Measurements from ENCODE around the gene WNT7A. TPM values are rescaled to one million over a fixed set of nuclear protein-coding genes. Genes with fewer than 3 reads are reported as not detected.

Gene WNT7A
- total RNA-seq, 3 donors from 2014 or later: not detected

DNA sequence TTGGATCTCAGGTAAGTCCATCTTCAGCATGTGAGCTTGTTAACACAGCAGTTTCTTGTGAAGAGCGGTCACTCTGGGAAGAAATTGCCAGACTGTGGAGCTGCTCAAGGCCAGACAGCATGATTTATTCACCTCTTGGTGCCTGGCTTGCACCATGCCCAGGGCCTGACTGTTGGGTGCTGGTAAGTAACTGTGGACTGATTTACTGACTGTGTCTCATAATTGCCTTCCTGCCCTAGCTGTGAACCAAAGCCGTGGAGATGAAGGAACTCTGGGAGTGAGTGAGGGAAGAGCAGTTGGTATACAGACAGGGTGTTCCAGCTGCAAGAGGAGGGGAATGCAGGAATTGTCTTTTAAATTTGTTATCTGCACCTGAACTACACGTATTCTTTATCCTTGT is 18.5 kb upstream of the WNT7A start:
- TF ChIP-seq POLR2AphosphoS5 (IDR thresholded peaks at IDR 0.05) (no peak), POLR2A (IDR thresholded peaks at IDR 0.05) (no peak), CTCF (IDR thresholded peaks at IDR 0.05) (no peak)
- Histone ChIP-seq H3K36me3 (no peaks in the 10 kb centered on the region), H3K4me3 (no peak overlapping the region), H3K27me3 (no peaks in the 10 kb centered on the region), H3K4me1 (peaks cover 5 to 10% of the 10 kb centered on the region in 2 donors), H3K27ac (no peak overlapping the region), H3K9me3 (peaks cover 5 to 27% of the 10 kb centered on the region in 2 donors)
- intact Hi-C loops (cut with DNase I; ENCODE audit: low total_unique reads): loop anchor here (10.0 kb wide), 1 partner anchor 226 kb away; the partner anchor contains the start of genes CHCHD4 and TMEM43
- no peak for DNase-seq (ENCODE audit: low spot score in 2 of 2)

DNA sequence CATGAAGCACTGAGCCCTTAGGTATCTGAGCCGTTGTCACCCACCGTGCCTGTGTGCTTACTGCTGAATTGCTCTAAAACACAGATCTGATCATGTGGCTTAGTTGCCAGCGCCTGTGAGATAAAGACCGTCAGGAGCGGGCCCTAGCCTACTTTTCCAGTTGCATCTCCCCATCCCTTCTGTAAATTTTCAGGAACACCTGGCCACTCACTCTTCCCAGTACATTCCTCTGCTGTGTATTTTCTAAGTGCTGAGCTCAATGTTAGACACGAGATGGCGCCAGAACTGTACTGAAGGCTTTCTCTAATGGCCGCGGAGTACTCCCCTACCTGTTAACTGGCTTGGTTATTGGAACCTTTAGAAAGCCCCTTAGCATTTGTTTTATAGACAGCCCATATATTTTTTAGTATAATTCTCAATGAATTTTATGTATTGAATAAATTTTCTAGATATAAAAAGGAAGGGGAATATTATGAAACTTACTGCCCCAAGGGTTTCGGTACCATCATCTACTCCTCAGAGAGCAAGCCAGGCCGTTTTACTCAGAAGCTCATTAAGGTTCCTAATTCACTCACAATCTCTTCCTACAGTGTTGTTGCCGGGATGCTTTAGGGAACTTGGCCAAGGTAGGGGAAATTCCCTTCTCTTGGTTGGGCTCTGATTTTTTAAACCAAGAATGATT is 16.7 kb upstream of the WNT7A start:
- no peaks in the 10 kb centered on the region for H3K27me3 ChIP-seq
- peaks cover 5 to 10% of the 10 kb centered on the region in 2 donors for H3K4me1 ChIP-seq
- no peak for TF ChIP-seq POLR2AphosphoS5 (IDR thresholded peaks at IDR 0.05)
- peak; percentile 50 to 73 (median 64) for TF ChIP-seq CTCF (IDR thresholded peaks at IDR 0.05)
- no peak for TF ChIP-seq POLR2A (IDR thresholded peaks at IDR 0.05)
- peak overlapping the region; percentile 62 to 83 (median 66) for H3K4me3 ChIP-seq
- H3K36me3 ChIP-seq: no peaks in the 10 kb centered on the region
- H3K27ac ChIP-seq: peak overlapping the region in 1 of 2 donors; percentile 72
- DNase-seq (ENCODE audit: low spot score in 2 of 2): peak in 1 of 2 donors; percentile 69
- peaks cover 0 to 10% of the 10 kb centered on the region in 2 donors for H3K9me3 ChIP-seq
- intact Hi-C loops (cut with DNase I; ENCODE audit: low total_unique reads): loop anchor here (10.0 kb wide), 1 partner anchor 228 kb away; the partner anchor contains the start of genes CHCHD4 and TMEM43

- peaks cover 5 to 10% of the 10 kb centered on the region in 2 donors for H3K4me1 ChIP-seq
Measured at GRCh38 chr3:13895155-13896105, 15.6 kb upstream of the WNT7A start.

GRCh38 chr3:13894807-13895154 is 14.9 kb upstream of the WNT7A start:
- no peaks in the 10 kb centered on the region for H3K9me3 ChIP-seq
- peak overlapping the region in 1 of 2 donors; percentile 72 for H3K27ac ChIP-seq
- H3K36me3 ChIP-seq: no peaks in the 10 kb centered on the region
- TF ChIP-seq POLR2A (IDR thresholded peaks at IDR 0.05) (no peak), POLR2AphosphoS5 (IDR thresholded peaks at IDR 0.05) (peak in 1 of 3 donors; percentile 0), CTCF (IDR thresholded peaks at IDR 0.05) (no peak)
- intact Hi-C loops (cut with DNase I; ENCODE audit: low total_unique reads): loop anchor here (10.0 kb wide), 1 partner anchor 230 kb away; the partner anchor contains the start of genes CHCHD4 and TMEM43
- DNase-seq (ENCODE audit: low spot score in 2 of 2): no peak
- peak overlapping the region; percentile 62 to 83 (median 66) for H3K4me3 ChIP-seq
- H3K4me1 ChIP-seq: peaks cover 5 to 10% of the 10 kb centered on the region in 2 donors
- no peaks in the 10 kb centered on the region for H3K27me3 ChIP-seq

More at GRCh38 chr3:13895155-13896105, 15.6 kb upstream of the WNT7A start:
- Histone ChIP-seq H3K27me3 (no peaks in the 10 kb centered on the region), H3K27ac (peak overlapping the region; percentile 72), H3K36me3 (no peaks in the 10 kb centered on the region), H3K4me3 (peak overlapping the region; percentile 62 to 83 (median 66)), H3K9me3 (no peaks in the 10 kb centered on the region)
- DNase-seq (ENCODE audit: low spot score in 2 of 2): peak; percentile 92 to 96
- intact Hi-C loops (cut with DNase I; ENCODE audit: low total_unique reads): loop anchor here (10.0 kb wide), 1 partner anchor 229 kb away; the partner anchor contains the start of genes CHCHD4 and TMEM43
- TF ChIP-seq POLR2A (IDR thresholded peaks at IDR 0.05): peak; percentile 60
- TF ChIP-seq POLR2AphosphoS5 (IDR thresholded peaks at IDR 0.05): peak in 1 of 3 donors; percentile 65
- TF ChIP-seq CTCF (IDR thresholded peaks at IDR 0.05): no peak

Data from breast epithelium (tissue), 4 donors.